Brain microvascular endothelial cell (primary cell): ENCODE results near the gene NUCKS1.
A peak's percentile ranks its signal among the peaks of the same experiment; 100 is the strongest.

Experiments
- DNase-seq: peaks from one replicate; pipeline ENCODE4 v3.0.0-alpha.2; 2020
- H3K27ac ChIP-seq: fragments of 250-450 bp; sonication (Bioruptor Pico); 2 replicates; pipeline ENCODE4 v1.5.1; 2020; ENCODE audit warnings: mild to moderate bottlenecking, moderate library complexity
- H3K27me3 ChIP-seq: fragments of 250-450 bp; sonication (Bioruptor Pico); replicated peaks from 2 replicates; pipeline ENCODE4 v1.5.1; 2020; ENCODE audit warnings: mild to moderate bottlenecking
- H3K36me3 ChIP-seq: fragments of 250-450 bp; sonication (Bioruptor Pico); replicated peaks from 2 replicates; pipeline ENCODE4 v1.5.1; 2020; ENCODE audit warnings: mild to moderate bottlenecking
- H3K4me3 ChIP-seq: 2 replicates; pipeline ENCODE4 v1.5.1; 2011; ENCODE audit warnings: low read depth, mild to moderate bottlenecking, control low read depth, low read length, moderate library complexity
- CTCF ChIP-seq: IDR thresholded peaks from 2 replicates; pipeline ENCODE4 v1.5.1; 2011; ENCODE audit warnings: low read depth, mild to moderate bottlenecking, moderate library complexity, low read length, control low read depth, inconsistent platforms; ENCODE audit errors: missing control alignments
- in situ Hi-C: cut with HindIII; loops from 2 replicates; pipeline ENCODE4 v1.10.0; 2017; ENCODE audit warnings: low sequenced_read_pairs, low pct_ligation_motif_present

NUCKS1 gene

GRCh38 chr1:205767248-205767647, 17.3 kb upstream of the NUCKS1 start:
- DNase-seq = no peak
- H3K27ac ChIP-seq = no peak overlapping the region
- H3K27me3 ChIP-seq = no peaks in the 10 kb centered on the region
- in situ Hi-C loops = no loop called here
- no peaks in the 10 kb centered on the region for H3K36me3 ChIP-seq
- TF ChIP-seq CTCF = no peak
- H3K4me3 ChIP-seq = no peak overlapping the region

- H3K36me3 ChIP-seq = no peaks in the 10 kb centered on the region
- H3K27me3 ChIP-seq = no peaks in the 10 kb centered on the region
- DNase-seq = no peak
- in situ Hi-C loops = no loop called here
- H3K4me3 ChIP-seq = no peak overlapping the region
- no peak overlapping the region for H3K27ac ChIP-seq
- no peak for TF ChIP-seq CTCF
These were observed 16.6 kb upstream of the NUCKS1 start for GRCh38 chr1:205766570-205766969.

GRCh38 chr1:205766038-205766437, 16.1 kb upstream of the NUCKS1 start:
- no peak overlapping the region for H3K27ac ChIP-seq
- H3K4me3 ChIP-seq = no peak overlapping the region
- no peaks in the 10 kb centered on the region for H3K36me3 ChIP-seq
- no peaks in the 10 kb centered on the region for H3K27me3 ChIP-seq
- no peak for TF ChIP-seq CTCF
- in situ Hi-C loops = no loop called here
- DNase-seq = peak; percentile 14

DNA sequence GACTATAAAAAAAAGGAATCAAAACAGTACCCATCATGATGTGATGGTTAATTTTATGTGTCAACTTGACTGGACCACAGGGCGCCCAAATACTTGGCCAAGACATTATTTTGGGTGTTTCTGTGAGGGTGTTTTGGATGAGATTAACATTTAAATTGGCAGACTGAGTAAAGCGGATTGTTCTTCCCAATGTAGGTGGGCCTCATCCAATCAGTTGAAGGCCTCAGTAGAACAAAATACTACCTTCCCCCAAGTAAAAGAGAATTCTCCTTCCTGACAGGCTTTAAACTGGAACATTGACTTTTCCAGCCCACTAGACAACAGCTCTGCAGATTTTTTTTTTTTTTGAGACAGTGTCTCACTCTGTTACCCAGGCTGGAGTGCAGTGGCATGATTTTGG, 14.6 kb upstream of the NUCKS1 start:
- no peak for DNase-seq
- no peak for TF ChIP-seq CTCF
- Histone ChIP-seq H3K36me3 (no peaks in the 10 kb centered on the region), H3K27me3 (no peaks in the 10 kb centered on the region), H3K4me3 (no peak overlapping the region), H3K27ac (no peak overlapping the region)
- in situ Hi-C loops = no loop called here

GRCh38 chr1:205763980-205764379, 14.0 kb upstream of the NUCKS1 start:
- H3K4me3 ChIP-seq = no peak overlapping the region
- TF ChIP-seq CTCF = no peak
- DNase-seq = no peak
- no peak overlapping the region for H3K27ac ChIP-seq
- in situ Hi-C loops = no loop called here
- H3K36me3 ChIP-seq = no peaks in the 10 kb centered on the region
- H3K27me3 ChIP-seq = no peaks in the 10 kb centered on the region

DNA sequence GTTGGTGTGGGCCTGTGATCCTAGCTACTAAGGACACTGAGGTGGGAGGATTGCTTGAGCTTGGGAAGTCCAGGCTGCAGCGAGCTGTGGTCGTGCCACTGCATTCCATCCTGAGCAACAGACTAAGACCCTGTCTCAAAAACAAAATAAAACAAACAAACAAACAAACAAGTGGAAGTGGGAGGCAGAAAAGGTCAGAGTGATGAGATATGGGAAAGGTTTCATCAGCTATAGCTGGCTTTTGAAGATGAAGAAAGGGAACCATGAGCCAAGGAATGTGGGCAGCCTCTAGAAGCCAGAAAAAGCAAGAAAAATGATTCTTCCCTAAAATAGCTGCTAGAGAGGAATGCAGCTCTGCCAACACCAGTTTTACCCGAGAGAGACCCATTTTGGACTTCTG, 10.6 kb upstream of the NUCKS1 start:
- in situ Hi-C loops = no loop called here

More for the DNA sequence above, 10.6 kb upstream of the NUCKS1 start:
- Histone ChIP-seq H3K27ac (no peak overlapping the region), H3K36me3 (no peaks in the 10 kb centered on the region), H3K4me3 (no peak overlapping the region), H3K27me3 (no peaks in the 10 kb centered on the region)
- TF ChIP-seq CTCF = no peak
- DNase-seq = no peak
